NCI-H1694 (cell line): Measurements from ENCODE around the gene SGCA.

Source experiments
- DNase-seq: peaks from one replicate; lab custom pipeline; 2025; lab: John Stamatoyannopoulos, UW

SGCA gene

GRCh38 chr17:50182783-50183420 is 17.1 kb downstream of the SGCA start:
- no peak for DNase-seq

GRCh38 chr17:50183421-50183994 is 17.7 kb downstream of the SGCA start:
- DNase-seq, result no peak

GRCh38 chr17:50184064-50184463 is 18.3 kb downstream of the SGCA start:
- DNase-seq, result no peak

- DNase-seq, result no peak
These were observed 19.0 kb downstream of the SGCA start for GRCh38 chr17:50184611-50185398.

GRCh38 chr17:50185631-50186471 is 20.0 kb downstream of the SGCA start:
- no peak for DNase-seq

- DNase-seq, result no peak
These were observed 21.0 kb downstream of the SGCA start for GRCh38 chr17:50186661-50187393.

- no peak for DNase-seq
These were observed 21.6 kb downstream of the SGCA start for GRCh38 chr17:50187394-50187725.

- DNase-seq, result no peak
These were observed 22.1 kb downstream of the SGCA start for GRCh38 chr17:50187751-50188530.

- no peak for DNase-seq
These were observed 22.7 kb downstream of the SGCA start for GRCh38 chr17:50188531-50188920.

- no peak for DNase-seq
These were observed 23.2 kb downstream of the SGCA start for GRCh38 chr17:50188921-50189549.

- no peak for DNase-seq
These were observed 23.9 kb downstream of the SGCA start for GRCh38 chr17:50189550-50190292.

GRCh38 chr17:50190293-50190602 is 24.4 kb downstream of the SGCA start:
- DNase-seq, result no peak

GRCh38 chr17:50190603-50191358 is 25.0 kb downstream of the SGCA start:
- DNase-seq, result no peak

GRCh38 chr17:50191359-50192143 is 25.7 kb downstream of the SGCA start:
- DNase-seq, result no peak

- DNase-seq, result no peak
These were observed 26.4 kb downstream of the SGCA start for GRCh38 chr17:50192144-50192617.

- no peak for DNase-seq
These were observed 26.9 kb downstream of the SGCA start for GRCh38 chr17:50192618-50193291.

- DNase-seq, result no peak
These were observed 28.5 kb downstream of the SGCA start for GRCh38 chr17:50194140-50194933.
